Measurements from ENCODE around the gene ARAP1.

- TF ChIP-seq CTCF (IDR thresholded peaks at IDR 0.05; ENCODE audit: low read depth, low read length) (no peak), MAX (IDR thresholded peaks at IDR 0.05; ENCODE audit: low read depth, low read length) (no peak)
Measured at GRCh38 chr11:72723508-72723907, 28.7 kb downstream of the ARAP1 start.
